ENCODE results near the gene DENND1A.

The DENND1A gene

DNA sequence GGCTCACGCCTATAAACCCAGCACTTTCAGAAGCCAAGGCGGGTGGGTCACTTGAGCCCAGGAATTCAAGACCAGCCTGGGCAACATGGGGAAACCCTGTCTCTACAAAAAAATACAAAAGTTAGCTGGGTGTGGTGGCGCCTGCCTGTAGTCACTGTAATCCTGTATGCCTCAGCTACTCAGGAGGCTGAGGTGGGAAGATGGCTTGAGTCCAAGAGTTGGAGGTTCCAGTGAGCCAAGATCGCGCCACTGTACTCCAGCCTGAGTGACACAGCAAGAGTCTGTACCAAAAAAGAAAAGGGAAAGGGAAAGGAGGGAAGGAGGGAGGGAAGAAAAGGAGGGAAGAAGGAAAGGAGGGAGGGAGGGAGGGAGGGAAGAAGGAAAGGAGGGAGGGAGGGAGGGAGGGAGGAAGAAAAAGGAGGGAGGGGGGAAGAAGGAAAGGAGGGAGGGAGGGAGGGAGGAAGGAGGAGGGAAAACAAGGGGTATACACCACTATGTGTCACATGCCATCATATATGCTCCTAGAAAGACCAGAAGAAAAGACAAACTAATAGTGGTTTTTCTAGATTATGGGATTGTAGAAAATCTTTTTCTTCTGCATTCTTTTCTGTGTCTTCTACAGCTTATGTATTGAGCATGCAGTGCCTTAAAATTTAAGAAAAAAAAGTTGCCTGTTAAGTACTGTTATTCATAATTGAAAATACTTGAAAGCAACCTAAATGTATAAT lies 240.1 kb downstream of the DENND1A start:
- no peak for DNase-seq (ENCODE audit: extremely low read depth in 1 of 2, low read depth in 1 of 2)

DNA sequence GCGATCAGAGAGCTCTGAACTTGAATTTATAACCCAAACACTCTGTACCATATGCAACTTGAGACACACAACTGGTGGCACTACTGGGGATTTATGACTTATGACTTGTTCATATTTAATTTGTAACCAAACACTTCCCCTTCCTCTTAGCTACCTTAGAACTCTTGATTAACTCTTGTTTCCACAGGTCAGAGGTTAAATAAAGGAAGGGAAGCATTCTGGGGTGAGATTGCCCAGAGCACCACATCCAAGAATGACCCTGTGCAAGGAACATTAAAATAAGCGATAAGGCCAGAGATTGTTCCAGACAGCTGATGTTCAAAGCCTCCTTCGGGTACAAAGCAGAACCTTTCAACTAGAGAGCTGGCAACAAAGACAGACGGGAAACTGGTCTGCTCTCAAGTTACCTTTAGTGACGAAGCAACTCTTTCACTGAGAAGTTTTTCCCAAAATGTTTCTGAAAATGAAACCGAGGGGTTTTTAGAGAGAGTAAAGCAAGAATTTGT lies 242.6 kb downstream of the DENND1A start:
- no peak for DNase-seq (ENCODE audit: extremely low read depth in 1 of 2, low read depth in 1 of 2)

- DNase-seq (ENCODE audit: extremely low read depth in 1 of 2, low read depth in 1 of 2): no peak
Measured at GRCh38 chr9:123686829-123687192, 243.1 kb downstream of the DENND1A start.

DNA sequence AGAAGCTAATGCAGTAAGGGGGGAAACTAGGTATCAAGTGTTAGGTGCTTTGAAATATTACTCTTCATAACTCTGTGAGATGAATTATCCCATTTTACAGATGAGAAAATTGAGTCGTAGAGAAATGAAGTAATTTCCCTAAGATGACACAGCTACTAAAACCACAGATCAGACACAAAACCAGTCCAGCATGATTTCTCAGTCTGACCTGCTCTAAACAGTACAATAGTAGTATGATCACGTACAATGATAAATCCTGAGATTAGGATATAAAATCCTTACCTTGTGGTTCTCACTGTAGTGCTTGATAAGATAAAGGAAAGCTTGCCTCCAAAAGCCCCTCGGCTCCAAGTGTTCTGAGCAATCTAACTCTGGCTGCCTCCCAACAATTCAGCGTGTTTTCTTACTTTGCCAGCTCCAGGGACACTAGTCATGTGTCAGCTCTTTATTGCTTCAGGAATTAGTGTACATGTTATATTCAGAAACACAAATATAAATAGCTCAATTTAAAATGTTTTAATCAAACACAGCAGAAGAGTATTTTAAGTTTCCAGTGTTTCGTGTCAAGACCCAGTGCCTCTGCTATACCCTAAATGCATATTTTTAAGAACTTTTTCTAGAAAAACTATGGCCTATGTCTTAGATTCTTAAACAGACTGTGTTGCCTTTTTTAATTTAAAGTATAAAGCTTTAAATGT lies 243.6 kb downstream of the DENND1A start:
- no peak for DNase-seq (ENCODE audit: extremely low read depth in 1 of 2, low read depth in 1 of 2)

GRCh38 chr9:123685489-123686083 lies 244.3 kb downstream of the DENND1A start:
- no peak for DNase-seq (ENCODE audit: extremely low read depth in 1 of 2, low read depth in 1 of 2)

- DNase-seq (ENCODE audit: extremely low read depth in 1 of 2, low read depth in 1 of 2): no peak
Measured at GRCh38 chr9:123684393-123685149, 245.4 kb downstream of the DENND1A start.

GRCh38 chr9:123682746-123683145 lies 247.2 kb downstream of the DENND1A start:
- no peak for DNase-seq (ENCODE audit: extremely low read depth in 1 of 2, low read depth in 1 of 2)

- no peak for DNase-seq (ENCODE audit: extremely low read depth in 1 of 2, low read depth in 1 of 2)
Measured at GRCh38 chr9:123680352-123680751, 249.6 kb downstream of the DENND1A start.

GRCh38 chr9:123679330-123679987 lies 250.5 kb downstream of the DENND1A start:
- no peak for DNase-seq (ENCODE audit: extremely low read depth in 1 of 2, low read depth in 1 of 2)

DNA sequence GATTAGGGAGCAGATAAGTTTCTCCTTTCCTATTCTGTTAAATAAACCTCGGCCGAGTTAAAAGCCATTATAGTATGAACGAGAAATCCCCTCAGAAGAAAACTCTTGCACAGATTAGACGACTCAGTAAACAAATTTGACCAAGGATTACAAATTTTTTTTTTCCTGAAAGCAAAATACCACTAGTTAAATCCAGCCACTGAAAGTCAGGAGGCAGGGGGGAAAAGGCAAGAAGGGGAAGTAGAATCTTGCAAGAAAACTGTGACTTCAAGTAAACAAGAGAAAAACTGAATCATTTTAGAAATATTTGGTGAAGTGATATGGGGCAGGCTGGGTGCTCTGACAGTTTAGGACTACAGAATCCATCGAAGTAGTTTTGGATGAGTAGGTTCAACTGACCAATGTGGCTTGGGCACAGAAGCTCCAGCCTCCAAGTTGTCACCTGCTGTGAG lies 251.0 kb downstream of the DENND1A start:
- DNase-seq (ENCODE audit: extremely low read depth in 1 of 2, low read depth in 1 of 2): no peak

DNA sequence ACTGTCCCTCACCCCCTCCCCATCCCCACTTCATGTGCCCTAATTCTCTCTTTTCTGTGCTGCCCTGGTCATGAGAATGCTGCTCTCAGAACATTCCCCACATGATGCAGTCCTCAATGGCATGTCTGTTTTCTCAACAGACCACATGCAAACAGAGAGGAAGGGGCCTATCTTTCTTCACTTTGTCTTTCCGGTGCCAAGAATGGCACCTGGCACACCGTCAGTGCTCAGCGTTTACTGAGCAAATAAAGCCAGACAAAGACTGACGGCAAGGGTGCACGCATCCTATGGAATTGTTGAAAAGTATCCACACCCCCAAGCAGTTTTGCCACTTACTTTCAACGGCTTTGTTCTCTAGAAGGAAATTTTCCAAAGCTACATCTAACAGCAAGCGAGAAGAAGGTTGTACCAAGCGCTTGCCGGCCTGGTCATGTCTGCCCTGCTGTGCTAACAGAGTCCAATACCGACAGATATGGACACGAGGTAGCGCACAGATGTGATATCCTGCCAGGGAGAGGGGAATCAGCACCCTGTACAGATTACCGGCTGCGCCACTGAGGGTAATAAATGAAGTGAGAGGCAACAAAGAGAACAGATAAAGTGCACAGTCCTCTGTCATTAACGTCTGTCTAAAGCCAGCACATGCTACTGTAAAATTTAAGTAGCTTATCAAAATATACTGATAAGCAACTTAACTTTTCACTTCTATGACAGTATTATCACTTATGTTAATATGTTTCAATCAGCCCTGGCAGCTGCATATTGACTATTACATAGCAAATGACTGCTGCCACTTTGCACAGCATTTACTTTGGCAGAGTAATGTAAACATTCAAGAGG lies 251.7 kb downstream of the DENND1A start:
- DNase-seq (ENCODE audit: extremely low read depth in 1 of 2, low read depth in 1 of 2): no peak

GRCh38 chr9:123676869-123677268 lies 253.1 kb downstream of the DENND1A start:
- no peak for DNase-seq (ENCODE audit: extremely low read depth in 1 of 2, low read depth in 1 of 2)

- no peak for DNase-seq (ENCODE audit: extremely low read depth in 1 of 2, low read depth in 1 of 2)
Measured at GRCh38 chr9:123669346-123669745, 260.6 kb downstream of the DENND1A start.

GRCh38 chr9:123663529-123663928 lies 266.4 kb downstream of the DENND1A start:
- DNase-seq (ENCODE audit: extremely low read depth in 1 of 2, low read depth in 1 of 2): no peak

DNA sequence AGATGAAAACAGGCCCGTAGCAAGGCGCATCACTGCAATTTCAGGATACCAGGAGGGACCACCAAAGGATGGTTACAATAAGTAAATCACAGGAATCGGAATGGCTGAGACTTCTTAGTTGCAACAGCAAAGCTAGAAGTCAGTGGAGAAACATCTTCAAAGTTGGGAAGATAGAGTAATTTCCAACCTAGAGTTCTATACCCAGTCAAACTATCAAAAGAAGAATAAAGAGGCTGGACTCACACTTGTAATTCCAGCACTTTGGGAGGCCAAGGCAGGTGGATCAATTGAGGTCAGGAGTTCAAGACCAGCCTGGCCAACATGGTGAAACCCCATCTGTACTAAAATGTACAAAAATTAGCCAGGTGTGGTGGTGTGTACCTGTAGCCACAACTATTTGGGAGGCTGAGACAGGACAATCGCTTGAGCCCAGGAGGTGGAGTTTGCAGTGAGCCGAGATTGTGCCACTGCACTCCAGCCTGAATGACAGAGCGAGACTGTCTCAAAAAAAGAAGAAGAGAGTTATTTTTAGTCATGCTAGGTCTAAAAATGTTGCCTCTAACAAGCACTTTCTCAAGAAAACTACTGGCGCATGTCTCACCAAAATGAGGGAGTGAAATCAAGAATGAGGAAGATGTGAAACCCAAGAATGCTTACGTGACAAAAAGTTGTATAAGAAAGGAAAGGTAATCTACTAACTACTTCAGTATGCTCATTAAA lies 267.7 kb downstream of the DENND1A start:
- no peak for DNase-seq (ENCODE audit: extremely low read depth in 1 of 2, low read depth in 1 of 2)

GRCh38 chr9:123660691-123661466 lies 269.0 kb downstream of the DENND1A start:
- DNase-seq (ENCODE audit: extremely low read depth in 1 of 2, low read depth in 1 of 2): no peak

DNA sequence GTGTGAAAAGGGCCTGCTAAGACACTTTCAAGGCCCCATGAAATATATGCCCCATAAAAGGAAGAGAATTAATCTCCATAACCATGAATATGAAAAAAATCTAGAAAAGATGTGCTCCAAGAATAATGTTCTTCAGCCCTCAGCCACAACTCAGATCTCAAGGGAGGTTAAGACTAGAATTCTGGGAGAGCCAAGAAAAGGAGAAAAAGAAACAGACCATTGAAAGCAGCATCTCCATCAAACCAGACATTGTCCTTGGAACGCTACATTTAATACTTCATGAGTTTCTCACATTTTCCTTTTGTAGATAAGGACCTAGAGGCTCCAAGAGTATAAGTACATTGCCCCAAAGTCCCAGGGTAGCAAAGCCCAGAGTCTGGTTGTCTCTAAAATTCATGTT lies 270.6 kb downstream of the DENND1A start:
- no peak for DNase-seq (ENCODE audit: extremely low read depth in 1 of 2, low read depth in 1 of 2)

- DNase-seq (ENCODE audit: extremely low read depth in 1 of 2, low read depth in 1 of 2): no peak
Measured at GRCh38 chr9:123658792-123659191, 271.1 kb downstream of the DENND1A start.
